H1 (cell line): ENCODE results near the gene ERICH3. TPM values are rescaled to one million over a fixed set of nuclear protein-coding genes. Genes with fewer than 3 reads are reported as not detected.

ENCODE experiments used
- CHD2 ChIP-seq: IDR thresholded peaks from 2 replicates; pipeline ENCODE4 v1.6.1; 2012; ENCODE audit warnings: low read length, improper control_type of control experiment
- CHD7 ChIP-seq: fragments of 300-600 bp; sonication (generic); IDR thresholded peaks from 2 replicates; pipeline ENCODE4 v1.7.1; 2012; ENCODE audit warnings: low read length, moderate library complexity, mild to moderate bottlenecking, inconsistent platforms; ENCODE audit not compliant: insufficient replicate concordance
- JUN ChIP-seq: IDR thresholded peaks from 2 replicates; pipeline ENCODE4 v1.6.1; 2011; ENCODE audit warnings: low read depth, mild to moderate bottlenecking, improper control_type of control experiment, low read length
- SIX5 ChIP-seq: IDR thresholded peaks from 2 replicates; pipeline ENCODE4 v1.6.1; 2011; ENCODE audit warnings: mild to moderate bottlenecking, low read depth, low read length
- polyA plus RNA-seq, 7 experiments: library from polyadenylated mRNA; depleted of rRNA in 3 of 7; stranded (reverse) in 5 of 7; unstranded in 2 of 7; fragments of >200 nt in 5 of 7; fragments of 200-250 nt in 2 of 7; gene quantifications; 1 replicate in 5 of 7; 2 replicates in 1 of 7; 4 replicates in 1 of 7; pipeline versions ENCODE4 v1.2.1 to v1.2.3, GENCODE V29; 2011 to 2013; ENCODE audit warnings: missing spikeins in 2 of 7, mixed read lengths in 2 of 7
- total RNA-seq: library from RNA; stranded (reverse); fragmentation: NEBNext Ultra II Directional; extraction: Animal tissue kit (Norgen Biotek cat#: 25700); gene quantifications from 2 replicates; pipeline ENCODE4 v1.2.1, GENCODE V29; 2021

The ERICH3 gene
- total and polyA plus RNA-seq, 2 of the 8 experiments (the other 6 are each of a cell fraction or from before 2014, with no cell fraction given): 0.02 TPM; not detected in 1

- no peak for TF ChIP-seq CHD7
- no peak for TF ChIP-seq JUN
- no peak for TF ChIP-seq SIX5
- no peak for TF ChIP-seq CHD2
These were observed 49.9 kb downstream of the ERICH3 start (continued) for GRCh38 chr1:74623716-74624115.
